T-cell (primary cell): ENCODE measurements around the gene SLC12A8. TPM values are rescaled to one million over a fixed set of nuclear protein-coding genes. Genes with fewer than 3 reads are reported as not detected.

Source experiments
- ATAC-seq, 4 experiments: fragments of 200-7000 bp in 3 of 4; fragments of 150-1000 bp in 1 of 4; cut with Tn5 transposase; replicated peaks in 1 of 4; 1 replicate in 3 of 4; 2 replicates in 1 of 4; pipeline ENCODE4 v1.10.0; 2021; ENCODE audit warnings: moderate library complexity in 3 of 4, mild to moderate bottlenecking in 2 of 4, moderate number of reproducible peaks in 1 of 4
- CTCF ChIA-PET, 2 donors: fragments of 300-600 bp; sonication (Branson Sonifier 250); formaldehyde crosslinking; loops; one replicate each; lab custom pipeline; 2022; ENCODE audit warnings: antibody characterized with exemption in 2 of 2; lab: Charles Lee
- POLR2A ChIA-PET, 2 donors: fragments of 300-600 bp; sonication (Branson Sonifier 250); formaldehyde crosslinking; loops; one replicate each; lab custom pipeline; 2022; ENCODE audit warnings: antibody characterized with exemption in 2 of 2; lab: Charles Lee
- DNase-seq, 35 experiments: peaks; one replicate each; pipeline versions ENCODE4 v3.0.0 to v3.0.0-alpha.2; 2013 to 2023
- H3K27ac ChIP-seq: one replicate; pipeline ENCODE4 v1.5.1; 2013; ENCODE audit warnings: low read length
- H3K27me3 ChIP-seq, 2 experiments: replicated peaks in 1 of 2; 1 replicate in 1 of 2; 2 replicates in 1 of 2; pipeline versions ENCODE4 v1.6.1 to v1.7.0; 2013; ENCODE audit warnings: low read length in 1 of 2, mixed read lengths in 1 of 2; ENCODE audit not compliant: control insufficient read depth in 2 of 2, insufficient read depth in 2 of 2; ENCODE audit errors: extremely low read depth in 1 of 2
- H3K36me3 ChIP-seq, 2 donors: 1 replicate in 1 of 2; 2 replicates in 1 of 2; pipeline versions ENCODE4 v1.6.1 to v1.7.0; 2013; ENCODE audit warnings: low read length in 1 of 2; ENCODE audit not compliant: control insufficient read depth in 2 of 2, insufficient read depth in 1 of 2; ENCODE audit errors: extremely low read depth in 1 of 2
- H3K4me1 ChIP-seq, 2 experiments: 1 replicate in 1 of 2; 2 replicates in 1 of 2; pipeline versions ENCODE4 v1.6.1 to v1.7.0; 2013; ENCODE audit warnings: low read length in 2 of 2, mixed read lengths in 1 of 2; ENCODE audit not compliant: insufficient read depth in 2 of 2, control insufficient read depth in 1 of 2; ENCODE audit errors: extremely low read depth in 1 of 2
- H3K4me3 ChIP-seq, 2 donors: 1 replicate in 1 of 2; 2 replicates in 1 of 2; pipeline versions ENCODE4 v1.5.1 to v1.7.0; 2013; ENCODE audit warnings: mild to moderate bottlenecking in 2 of 2, low read length in 1 of 2, moderate library complexity in 1 of 2; ENCODE audit not compliant: control insufficient read depth in 1 of 2; ENCODE audit errors: extremely low read depth in 1 of 2
- H3K9me3 ChIP-seq: 2 replicates; pipeline ENCODE4 v1.7.0; 2013
- H3K27ac Mint-ChIP-seq, 2 donors: one replicate each; pipeline ENCODE4 v1.8.0; 2020 to 2021; ENCODE audit warnings: mild to moderate bottlenecking in 2 of 2, mixed read lengths in 2 of 2
- H3K27me3 Mint-ChIP-seq, 2 donors: one replicate each; pipeline ENCODE4 v1.8.0; 2021 to 2022; ENCODE audit warnings: mixed read lengths in 2 of 2
- H3K36me3 Mint-ChIP-seq: one replicate; pipeline ENCODE4 v1.8.0; 2021; ENCODE audit warnings: mixed read lengths
- H3K4me1 Mint-ChIP-seq, 3 donors: one replicate each; pipeline ENCODE4 v1.8.0; 2020 to 2022; ENCODE audit warnings: mixed read lengths in 3 of 3, mild to moderate bottlenecking in 1 of 3
- H3K4me3 Mint-ChIP-seq, 3 donors: one replicate each; pipeline ENCODE4 v1.8.0; 2020 to 2022; ENCODE audit warnings: mild to moderate bottlenecking in 3 of 3, mixed read lengths in 3 of 3, moderate library complexity in 3 of 3
- H3K9me3 Mint-ChIP-seq, 3 donors: one replicate each; pipeline ENCODE4 v1.8.0; 2020 to 2022; ENCODE audit warnings: mixed read lengths in 3 of 3
- WGBS: methylation state at CpG from one replicate; pipeline ENCODE4 v1.1.5; 2013; ENCODE audit warnings: missing lambda C conversion rate; ENCODE audit not compliant: insufficient coverage; 5-methylcytosine and 5-hydroxymethylcytosine counted together
- total RNA-seq, 35 experiments: library from RNA in 6 of 35; stranded (reverse) in 6 of 35; fragments of 120-200 nt in 1 of 35; gene quantifications; one replicate each; pipeline versions ENCODE4 v1.2.1 to v1.2.4 and lab custom pipeline; 2013 to 2026

The SLC12A8 gene
- total RNA-seq, 5 donors from 2014 or later (not counting 1 experiment from before 2014, with no cell fraction given), result 0.50 to 0.96 (median 0.60) TPM; not detected in 2

DNA sequence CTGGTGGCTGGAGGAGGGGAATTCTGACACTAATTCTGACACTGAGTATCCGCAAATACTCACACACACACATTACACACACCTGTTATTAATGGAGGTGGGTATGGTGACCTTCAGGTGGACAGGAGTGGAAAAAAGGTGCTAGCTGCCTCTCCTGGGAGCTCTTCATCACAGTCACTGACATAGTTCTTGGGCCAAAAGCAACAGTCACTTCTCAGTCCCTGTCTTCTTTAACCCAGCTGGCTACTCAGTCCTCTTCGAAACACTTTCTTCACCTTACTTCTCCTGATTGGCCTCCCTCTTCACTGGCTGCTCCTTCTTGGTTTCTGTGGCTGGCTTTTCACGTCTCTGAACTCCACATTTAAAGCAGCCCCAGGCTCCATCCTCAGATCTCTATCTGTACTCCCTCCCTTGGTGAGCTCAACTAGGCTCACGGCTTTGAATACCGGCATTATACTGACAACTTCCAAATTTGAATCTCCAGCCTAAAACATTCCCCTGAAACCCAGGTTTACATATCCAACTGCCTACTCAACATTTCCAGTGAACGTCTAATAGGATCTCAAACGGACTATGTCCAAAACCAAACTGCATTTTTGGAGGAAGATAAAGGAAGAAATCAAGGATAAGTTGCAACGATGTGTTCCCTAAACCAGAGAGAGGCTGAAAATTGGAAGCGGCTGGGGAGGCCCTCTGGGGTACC lies 103.6 kb downstream of the SLC12A8 start:
- H3K4me3 ChIP-seq, result no peak overlapping the region
- peaks cover 4% of the 10 kb centered on the region for H3K36me3 Mint-ChIP-seq
- H3K36me3 ChIP-seq, result no peaks in the 10 kb centered on the region
- ATAC-seq (no peak), DNase-seq (no peak)
- no peaks in the 10 kb centered on the region for H3K27me3 Mint-ChIP-seq
- no peaks in the 10 kb centered on the region for H3K27me3 ChIP-seq
- peaks cover 3 to 10% (median 4%) of the 10 kb centered on the region in 3 donors for H3K9me3 Mint-ChIP-seq
- ChIA-PET POLR2A (no interaction called here), CTCF (no interaction called here)
- H3K4me1 ChIP-seq, result no peaks in the 10 kb centered on the region
- peaks cover 7 to 20% (median 16%) of the 10 kb centered on the region in 3 donors for H3K4me1 Mint-ChIP-seq
- H3K27ac ChIP-seq, result no peak overlapping the region
- WGBS, result 90% methylated on average over 5 of the region's 9 CpGs
- H3K9me3 ChIP-seq, result no peaks in the 10 kb centered on the region
- no peak overlapping the region for H3K27ac Mint-ChIP-seq
- no peak overlapping the region for H3K4me3 Mint-ChIP-seq

DNA sequence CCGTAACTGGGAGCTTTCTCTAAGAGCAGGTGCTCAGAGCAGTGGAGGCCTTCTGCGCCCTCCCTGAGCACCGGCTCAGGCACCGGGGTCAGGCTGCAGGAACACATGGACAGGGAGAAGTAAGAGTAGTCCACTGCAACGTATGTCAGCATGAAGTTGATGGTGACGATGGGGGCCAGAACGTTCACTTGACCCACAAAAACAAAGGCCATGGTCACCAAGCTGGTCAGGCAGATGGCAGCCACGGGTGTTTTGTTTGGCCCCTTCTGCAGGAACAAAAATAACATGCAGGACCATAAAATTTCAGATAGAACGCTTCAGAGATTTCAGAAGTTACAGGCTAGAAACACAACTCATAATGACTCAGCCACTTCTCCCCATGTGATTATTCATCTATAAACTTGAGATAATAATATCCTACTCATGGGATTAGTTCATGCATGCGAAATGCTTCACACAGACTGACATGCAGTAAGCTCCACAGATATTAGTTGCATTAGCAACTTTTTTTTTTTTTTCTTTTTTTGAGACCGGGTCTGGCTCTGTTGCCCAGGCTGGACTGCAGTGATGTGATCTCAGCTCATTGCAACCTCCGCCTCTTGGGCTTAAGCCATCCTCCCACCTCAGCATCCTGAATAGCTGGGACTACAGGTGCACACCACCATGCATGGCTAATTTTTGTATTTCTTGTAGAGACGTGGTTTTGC lies 104.5 kb downstream of the SLC12A8 start:
- Mint-ChIP-seq H3K9me3 (peaks cover 3 to 10% (median 4%) of the 10 kb centered on the region in 3 donors), H3K27ac (peak overlapping the region in 1 of 2 donors; percentile 14), H3K4me1 (peaks cover 7 to 20% (median 16%) of the 10 kb centered on the region in 3 donors), H3K4me3 (no peak overlapping the region), H3K36me3 (peaks cover 4% of the 10 kb centered on the region), H3K27me3 (no peaks in the 10 kb centered on the region)
- Histone ChIP-seq H3K4me1 (no peaks in the 10 kb centered on the region), H3K27ac (no peak overlapping the region), H3K36me3 (no peaks in the 10 kb centered on the region), H3K9me3 (no peaks in the 10 kb centered on the region), H3K27me3 (no peaks in the 10 kb centered on the region), H3K4me3 (no peak overlapping the region)
- DNase-seq (no peak), ATAC-seq (no peak)
- 77% methylated on average over 9 of the region's 13 CpGs for WGBS
- POLR2A ChIA-PET, result no interaction called here
- CTCF ChIA-PET, result no interaction called here

DNA sequence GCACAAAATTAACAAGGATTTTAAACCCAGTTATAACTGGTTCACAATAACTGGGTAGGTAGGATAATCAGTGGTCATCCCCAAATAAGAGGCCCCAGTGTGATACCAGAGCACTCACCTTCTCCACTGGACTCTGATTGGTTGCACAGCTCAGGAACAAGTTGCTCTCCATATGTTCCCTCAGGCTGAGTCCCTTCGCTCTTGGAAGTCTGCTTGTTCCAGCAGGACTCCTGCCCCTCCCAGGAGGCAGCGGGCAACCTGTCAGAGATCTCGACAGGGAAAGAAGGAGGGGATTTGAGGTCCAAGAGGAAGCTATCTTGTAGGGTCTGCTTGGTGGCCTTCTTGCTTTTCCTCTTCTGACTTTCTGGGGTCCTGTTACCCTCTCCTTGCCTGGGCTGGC lies 105.2 kb downstream of the SLC12A8 start:
- no peak overlapping the region for H3K27ac ChIP-seq
- ATAC-seq (no peak), DNase-seq (no peak)
- Mint-ChIP-seq H3K4me3 (no peak overlapping the region), H3K27ac (peak overlapping the region in 1 of 2 donors; percentile 14), H3K4me1 (peaks cover 7 to 17% (median 16%) of the 10 kb centered on the region in 3 donors), H3K27me3 (no peaks in the 10 kb centered on the region), H3K36me3 (peaks cover 4% of the 10 kb centered on the region), H3K9me3 (peaks cover 3 to 10% (median 4%) of the 10 kb centered on the region in 3 donors)
- POLR2A ChIA-PET, result no interaction called here
- no peaks in the 10 kb centered on the region for H3K9me3 ChIP-seq
- H3K4me3 ChIP-seq, result no peak overlapping the region
- 90% methylated on average over 3 of the region's 3 CpGs for WGBS
- no peaks in the 10 kb centered on the region for H3K36me3 ChIP-seq
- CTCF ChIA-PET, result no interaction called here
- H3K4me1 ChIP-seq, result no peaks in the 10 kb centered on the region
- H3K27me3 ChIP-seq, result no peaks in the 10 kb centered on the region

DNA sequence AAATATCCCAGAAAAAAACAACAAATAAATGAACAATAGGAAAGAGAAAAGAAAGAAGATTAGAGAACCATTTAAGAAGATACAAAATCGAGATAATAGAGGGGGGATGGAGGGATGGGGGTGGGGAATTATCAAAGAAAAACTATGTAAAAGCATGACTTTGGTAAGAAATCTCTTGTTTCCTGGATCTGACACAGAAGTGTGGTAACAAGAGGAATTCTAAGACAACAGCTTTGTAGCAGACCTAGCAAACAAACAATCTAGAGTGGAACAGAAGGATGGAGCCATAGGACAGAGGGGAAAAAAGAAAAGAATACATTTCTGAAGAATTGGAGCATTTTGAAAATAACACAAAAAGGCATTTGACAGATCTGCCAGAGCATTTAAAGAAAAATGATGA lies 107.4 kb downstream of the SLC12A8 start:
- CTCF ChIA-PET, result no interaction called here
- no peak overlapping the region for H3K27ac ChIP-seq
- H3K9me3 ChIP-seq, result no peaks in the 10 kb centered on the region
- DNase-seq (no peak), ATAC-seq (no peak)
- peaks cover 3 to 10% (median 4%) of the 10 kb centered on the region in 3 donors for H3K9me3 Mint-ChIP-seq
- H3K36me3 ChIP-seq, result no peaks in the 10 kb centered on the region
- no peaks in the 10 kb centered on the region for H3K4me1 ChIP-seq
- H3K27ac Mint-ChIP-seq, result no peak overlapping the region
- peaks cover 3 to 10% (median 6%) of the 10 kb centered on the region in 3 donors for H3K4me1 Mint-ChIP-seq
- H3K36me3 Mint-ChIP-seq, result peaks cover 4% of the 10 kb centered on the region
- WGBS, result no CpG with 5 or more reads among the region's 1 CpG
- no peaks in the 10 kb centered on the region for H3K27me3 ChIP-seq
- no peaks in the 10 kb centered on the region for H3K27me3 Mint-ChIP-seq
- H3K4me3 ChIP-seq, result no peak overlapping the region
- POLR2A ChIA-PET, result no interaction called here
- no peak overlapping the region for H3K4me3 Mint-ChIP-seq

DNA sequence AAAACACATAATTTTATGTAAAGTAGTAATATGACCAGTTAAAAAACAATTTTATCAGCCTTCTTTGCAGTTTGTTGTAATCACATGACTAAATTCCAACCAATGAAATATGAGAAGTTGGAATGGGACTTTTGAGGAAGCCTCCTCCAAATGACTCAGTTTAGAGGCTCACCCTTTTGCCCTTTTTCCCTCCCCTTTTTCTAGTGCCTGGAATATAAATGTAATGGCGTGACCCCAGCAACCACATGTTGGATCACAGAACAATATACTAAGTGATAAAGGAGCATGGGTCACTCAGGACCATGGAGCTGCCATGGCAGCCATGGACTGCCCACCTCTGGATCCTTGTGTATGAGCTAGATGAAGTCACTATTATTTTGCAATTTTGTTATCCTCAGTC lies 107.9 kb downstream of the SLC12A8 start:
- Mint-ChIP-seq H3K9me3 (peaks cover 6 to 15% (median 8%) of the 10 kb centered on the region in 3 donors), H3K27ac (no peak overlapping the region), H3K27me3 (no peaks in the 10 kb centered on the region), H3K4me1 (peaks cover 3 to 6% (median 6%) of the 10 kb centered on the region in 3 donors), H3K36me3 (peaks cover 7% of the 10 kb centered on the region), H3K4me3 (no peak overlapping the region)
- Histone ChIP-seq H3K27me3 (no peaks in the 10 kb centered on the region), H3K9me3 (no peaks in the 10 kb centered on the region), H3K4me3 (no peak overlapping the region), H3K36me3 (no peaks in the 10 kb centered on the region), H3K27ac (no peak overlapping the region), H3K4me1 (no peaks in the 10 kb centered on the region)
- no peak for ATAC-seq
- no peak for DNase-seq
- ChIA-PET CTCF (no interaction called here), POLR2A (no interaction called here)
- no CpG with 5 or more reads among the region's 1 CpG for WGBS

DNA sequence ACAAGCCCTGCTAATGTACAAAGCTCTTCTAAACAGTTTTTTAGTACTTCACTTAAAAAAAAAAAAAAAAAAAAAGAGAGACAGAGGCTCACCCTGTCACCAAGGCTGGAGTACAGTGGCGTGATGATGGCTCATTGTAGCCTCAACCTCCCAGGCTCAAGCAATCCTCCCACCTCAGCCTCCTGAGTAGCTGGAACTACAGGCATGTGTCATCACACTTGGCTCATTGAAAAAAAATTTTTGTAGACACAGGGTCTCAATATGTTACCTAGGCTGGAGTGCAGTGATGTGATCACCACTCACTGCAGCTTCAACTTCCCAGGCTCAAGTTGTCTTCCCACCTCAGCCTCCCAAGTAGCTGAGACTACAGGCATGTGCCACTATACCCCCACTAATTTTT lies 109.1 kb downstream of the SLC12A8 start:
- POLR2A ChIA-PET, result interaction anchor here in 1 of 2 donors (0.6 kb wide), 1 partner anchor 279 kb away, joined by 3 read pairs; no protein-coding TSS in a partner anchor
- Histone ChIP-seq H3K4me1 (no peaks in the 10 kb centered on the region), H3K27me3 (no peaks in the 10 kb centered on the region), H3K9me3 (no peaks in the 10 kb centered on the region), H3K36me3 (no peaks in the 10 kb centered on the region), H3K4me3 (no peak overlapping the region), H3K27ac (no peak overlapping the region)
- Mint-ChIP-seq H3K27ac (no peak overlapping the region), H3K27me3 (no peaks in the 10 kb centered on the region), H3K4me3 (no peak overlapping the region), H3K36me3 (peaks cover 12% of the 10 kb centered on the region), H3K4me1 (no peaks in the 10 kb centered on the region), H3K9me3 (peaks cover 10 to 20% (median 13%) of the 10 kb centered on the region in 3 donors)
- CTCF ChIA-PET, result interaction anchor here in 1 of 2 donors (0.6 kb wide), 1 partner anchor 52 kb away, joined by 4 read pairs; no protein-coding TSS in a partner anchor
- whole genome bisulfite sequencing, result 100% methylated on average over 1 of the region's 1 CpG
- ATAC-seq (no peak), DNase-seq (no peak)
